ENCODE measurements around the gene GPR173. TPM values are rescaled to one million over a fixed set of nuclear protein-coding genes. Genes with fewer than 3 reads are reported as not detected.
A peak's percentile ranks its signal among the peaks of the same experiment; 100 is the strongest.

GPR173 gene, protein sequence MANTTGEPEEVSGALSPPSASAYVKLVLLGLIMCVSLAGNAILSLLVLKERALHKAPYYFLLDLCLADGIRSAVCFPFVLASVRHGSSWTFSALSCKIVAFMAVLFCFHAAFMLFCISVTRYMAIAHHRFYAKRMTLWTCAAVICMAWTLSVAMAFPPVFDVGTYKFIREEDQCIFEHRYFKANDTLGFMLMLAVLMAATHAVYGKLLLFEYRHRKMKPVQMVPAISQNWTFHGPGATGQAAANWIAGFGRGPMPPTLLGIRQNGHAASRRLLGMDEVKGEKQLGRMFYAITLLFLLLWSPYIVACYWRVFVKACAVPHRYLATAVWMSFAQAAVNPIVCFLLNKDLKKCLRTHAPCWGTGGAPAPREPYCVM
- 1 to 10 TPM; 2.3 to 2.7 TPM for total RNA-seq

DNA sequence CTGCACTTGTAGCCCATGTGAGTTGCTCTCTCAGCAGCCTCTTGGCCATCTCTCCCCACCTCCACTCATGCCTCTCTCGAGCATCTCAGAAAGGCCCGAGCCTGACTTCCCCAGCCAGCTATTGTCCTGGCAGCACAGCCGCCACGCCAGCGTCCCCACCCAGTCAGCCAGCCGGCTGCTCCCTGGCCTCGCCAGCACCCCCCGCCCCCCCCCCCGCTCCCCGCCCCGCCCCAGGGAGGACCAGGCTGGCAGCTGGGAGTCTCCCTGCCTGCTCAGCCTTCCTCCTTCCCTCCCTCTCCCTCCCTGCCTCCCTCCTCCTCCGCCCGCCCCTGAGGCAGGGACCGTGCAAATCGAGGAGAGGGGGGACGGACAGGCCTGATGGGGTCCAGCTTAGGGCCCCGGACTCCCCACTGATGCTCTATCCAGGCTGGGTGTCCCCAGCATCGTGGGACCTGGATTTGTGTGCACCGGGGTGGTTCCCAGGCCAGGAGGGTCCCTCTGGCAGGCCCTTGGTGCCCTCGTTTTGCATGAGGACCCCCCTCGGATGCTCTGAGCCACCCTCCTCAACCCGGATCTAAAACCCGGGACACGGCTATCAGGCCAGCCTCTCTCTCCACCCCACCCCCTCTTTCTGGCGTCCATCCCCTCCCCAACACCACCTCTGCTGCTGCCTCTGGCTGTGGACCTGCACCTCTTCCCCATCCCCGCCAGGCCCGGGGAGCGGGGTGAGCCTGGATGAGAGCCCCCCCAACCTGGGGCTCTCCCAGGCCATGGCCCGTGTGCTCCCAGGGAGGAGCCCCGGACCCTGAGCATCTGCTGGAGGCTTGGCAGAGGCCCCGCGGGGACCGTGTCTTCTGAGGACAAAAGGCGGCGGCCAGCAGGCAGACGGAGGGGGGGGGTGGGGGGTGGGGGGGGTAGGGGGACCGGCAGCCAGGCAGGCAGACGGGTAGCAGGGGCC lies at the start of gene GPR173:
Gene GPR173 (plus strand): TSS at position 621 of the 958 bp plus-strand sequence. CDS start 27,833 bp downstream, outside the sequence.
- Histone ChIP-seq H3K27ac (peak within 1 kb of the TSS; percentile 58 to 72), H3K4me1 (ENCODE audit: control insufficient read depth in 1 of 2, low read depth in 2 of 2) (peaks cover 0 to 12% of the 10 kb centered on the region in 2 donors), H3K27me3 (replicated peaks; ENCODE audit: insufficient read depth) (no peaks in the 10 kb centered on the region), H3K9me3 (no peaks in the 10 kb centered on the region), H3K36me3 (no peaks in the 10 kb centered on the region), H3K4me3 (peak within 1 kb of the TSS; percentile 80)
- DNase-seq (ENCODE audit: low spot score) (no peak), ATAC-seq (ENCODE audit: insufficient number of reproducible peaks, low FRiP score, low read depth) (peak; percentile 83)
- TF ChIP-seq, protein P1, sequence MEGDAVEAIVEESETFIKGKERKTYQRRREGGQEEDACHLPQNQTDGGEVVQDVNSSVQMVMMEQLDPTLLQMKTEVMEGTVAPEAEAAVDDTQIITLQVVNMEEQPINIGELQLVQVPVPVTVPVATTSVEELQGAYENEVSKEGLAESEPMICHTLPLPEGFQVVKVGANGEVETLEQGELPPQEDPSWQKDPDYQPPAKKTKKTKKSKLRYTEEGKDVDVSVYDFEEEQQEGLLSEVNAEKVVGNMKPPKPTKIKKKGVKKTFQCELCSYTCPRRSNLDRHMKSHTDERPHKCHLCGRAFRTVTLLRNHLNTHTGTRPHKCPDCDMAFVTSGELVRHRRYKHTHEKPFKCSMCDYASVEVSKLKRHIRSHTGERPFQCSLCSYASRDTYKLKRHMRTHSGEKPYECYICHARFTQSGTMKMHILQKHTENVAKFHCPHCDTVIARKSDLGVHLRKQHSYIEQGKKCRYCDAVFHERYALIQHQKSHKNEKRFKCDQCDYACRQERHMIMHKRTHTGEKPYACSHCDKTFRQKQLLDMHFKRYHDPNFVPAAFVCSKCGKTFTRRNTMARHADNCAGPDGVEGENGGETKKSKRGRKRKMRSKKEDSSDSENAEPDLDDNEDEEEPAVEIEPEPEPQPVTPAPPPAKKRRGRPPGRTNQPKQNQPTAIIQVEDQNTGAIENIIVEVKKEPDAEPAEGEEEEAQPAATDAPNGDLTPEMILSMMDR (IDR thresholded peaks at IDR 0.05), result no peak

DNA sequence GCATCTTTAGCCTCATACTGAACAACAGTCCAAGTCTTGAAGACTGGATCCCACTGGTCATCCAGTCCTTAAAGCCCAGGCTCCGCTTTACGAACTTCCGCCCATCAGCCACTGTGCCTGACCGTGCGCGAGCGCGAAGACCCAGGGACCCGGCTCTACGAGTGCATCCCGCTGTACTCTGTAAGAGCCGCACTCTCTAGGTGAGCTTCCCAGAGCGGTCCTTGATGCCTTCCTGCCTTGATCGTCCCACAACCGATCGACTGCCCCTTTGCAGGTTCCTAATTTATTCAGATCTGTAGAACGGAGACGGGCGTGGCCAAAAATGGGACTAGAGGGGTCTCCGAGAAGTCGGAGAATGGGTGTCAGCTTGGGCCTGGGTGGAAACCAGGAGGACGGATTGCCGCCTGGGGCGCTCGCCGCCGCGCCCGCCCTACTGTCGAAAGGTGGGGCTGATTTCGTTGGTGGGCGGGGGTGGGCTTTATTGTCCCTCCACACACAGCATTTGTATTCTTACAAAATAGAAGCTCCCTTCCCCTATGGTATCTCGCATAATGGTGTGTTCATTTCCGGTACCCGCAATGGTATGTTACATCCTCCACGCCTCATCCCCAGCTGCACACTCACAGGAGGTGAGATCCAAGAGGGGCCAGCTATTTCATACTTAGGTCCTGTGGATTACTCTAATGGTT lies 48.0 kb upstream of the GPR173 start:
- Histone ChIP-seq H3K27me3 (replicated peaks; ENCODE audit: insufficient read depth) (no peaks in the 10 kb centered on the region), H3K4me1 (ENCODE audit: control insufficient read depth in 1 of 2, low read depth in 2 of 2) (peaks cover 0 to 3% of the 10 kb centered on the region in 2 donors)

DNA sequence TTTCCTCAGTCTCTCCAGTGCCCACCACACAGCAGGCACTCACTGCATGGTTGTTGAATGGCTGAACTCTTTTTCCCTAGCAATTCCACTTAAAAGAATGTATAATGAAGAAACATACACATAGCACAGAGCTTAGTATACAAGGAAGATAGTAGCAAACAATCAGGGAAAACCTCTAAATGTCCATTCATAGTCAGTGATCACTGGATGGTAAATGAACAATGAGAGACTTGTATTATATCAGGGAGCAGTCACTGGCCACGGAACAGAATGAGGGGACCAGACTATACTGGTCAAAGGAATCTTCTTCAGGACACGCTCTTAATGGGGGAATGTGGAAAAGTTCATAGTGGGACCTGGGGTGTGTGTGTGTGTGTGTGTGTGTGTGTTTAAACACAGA lies 46.6 kb upstream of the GPR173 start:
- Histone ChIP-seq H3K27ac (no peak overlapping the region), H3K27me3 (replicated peaks; ENCODE audit: insufficient read depth) (no peaks in the 10 kb centered on the region), H3K4me3 (no peak overlapping the region), H3K4me1 (ENCODE audit: control insufficient read depth in 1 of 2, low read depth in 2 of 2) (no peaks in the 10 kb centered on the region), H3K36me3 (no peaks in the 10 kb centered on the region), H3K9me3 (no peaks in the 10 kb centered on the region)
- TF ChIP-seq, protein P1 (IDR thresholded peaks at IDR 0.05), result no peak
- no peak for DNase-seq (ENCODE audit: low spot score)
- ATAC-seq (ENCODE audit: insufficient number of reproducible peaks, low FRiP score, low read depth), result no peak

More for the DNA sequence above, 48.0 kb upstream of the GPR173 start:
- DNase-seq (ENCODE audit: low spot score), result no peak
- Histone ChIP-seq H3K27ac (no peak overlapping the region), H3K9me3 (no peaks in the 10 kb centered on the region), H3K4me3 (peak overlapping the region; percentile 20), H3K36me3 (no peaks in the 10 kb centered on the region)
- ATAC-seq (ENCODE audit: insufficient number of reproducible peaks, low FRiP score, low read depth), result no peak
- TF ChIP-seq, protein P1 (IDR thresholded peaks at IDR 0.05), result no peak

DNA sequence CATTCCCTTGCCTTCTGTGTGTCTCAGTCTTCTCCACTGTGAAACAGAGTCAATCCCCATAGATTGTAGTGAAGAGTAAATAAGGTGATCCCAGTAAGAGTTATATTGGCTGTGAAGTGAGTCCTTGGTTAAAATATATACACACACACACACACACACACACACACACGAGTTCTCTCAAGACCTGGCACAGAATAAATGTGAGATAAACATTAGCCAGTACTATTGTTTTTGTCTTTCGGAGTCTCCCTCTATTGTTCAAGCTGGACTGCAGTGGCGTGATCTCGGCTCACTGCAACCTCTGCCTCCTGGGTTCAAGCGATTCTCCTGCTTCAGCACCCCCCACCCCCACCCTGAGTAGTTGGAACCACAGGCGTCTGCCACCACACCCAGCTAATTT lies 45.5 kb upstream of the GPR173 start:
- Histone ChIP-seq H3K27ac (no peak overlapping the region), H3K27me3 (replicated peaks; ENCODE audit: insufficient read depth) (no peaks in the 10 kb centered on the region), H3K36me3 (no peaks in the 10 kb centered on the region), H3K4me3 (no peak overlapping the region), H3K9me3 (no peaks in the 10 kb centered on the region), H3K4me1 (ENCODE audit: control insufficient read depth in 1 of 2, low read depth in 2 of 2) (no peaks in the 10 kb centered on the region)
- TF ChIP-seq, protein P1 (IDR thresholded peaks at IDR 0.05), result no peak
- no peak for ATAC-seq (ENCODE audit: insufficient number of reproducible peaks, low FRiP score, low read depth)
- no peak for DNase-seq (ENCODE audit: low spot score)

All from thoracic aorta (tissue), 2 donors.